Hematopoietic multipotent progenitor cell treated with erythropoietin and hydrocortisone succinate and interleukin-3 and kit ligand, for 17 days (in vitro differentiated cells): ENCODE data around the gene DDOST.
"Not testable (repeated sequence)": the region's sequence is repeated elsewhere in the genome, so short reads cannot be mapped to it uniquely, and the experiment has no call there.

Experiments used
- DNase-seq: peaks from one replicate; pipeline ENCODE4 v3.0.0-alpha.2; 2015; ENCODE audit warnings: low spot score

DDOST gene

DNA sequence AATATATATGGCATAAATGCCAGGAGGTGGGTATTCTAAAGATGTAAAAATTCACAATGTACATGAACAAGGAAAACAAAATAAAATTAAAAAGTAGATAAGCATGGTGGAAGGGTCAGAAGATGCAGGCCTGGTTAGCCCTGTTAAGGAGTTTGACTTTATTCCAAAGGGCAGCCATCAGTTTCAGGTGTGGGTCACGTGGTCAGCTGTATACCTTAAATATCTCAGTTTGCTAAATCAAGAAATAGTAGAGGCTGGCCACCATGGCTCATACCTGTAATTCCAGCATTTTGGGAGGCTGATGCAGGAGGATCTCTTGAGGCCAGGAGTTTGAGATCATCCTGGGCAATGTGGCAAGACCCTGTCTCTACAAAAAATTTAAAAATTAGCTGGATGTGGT is 36.5 kb downstream of the DDOST start:
- DNase-seq, result no peak

DNA sequence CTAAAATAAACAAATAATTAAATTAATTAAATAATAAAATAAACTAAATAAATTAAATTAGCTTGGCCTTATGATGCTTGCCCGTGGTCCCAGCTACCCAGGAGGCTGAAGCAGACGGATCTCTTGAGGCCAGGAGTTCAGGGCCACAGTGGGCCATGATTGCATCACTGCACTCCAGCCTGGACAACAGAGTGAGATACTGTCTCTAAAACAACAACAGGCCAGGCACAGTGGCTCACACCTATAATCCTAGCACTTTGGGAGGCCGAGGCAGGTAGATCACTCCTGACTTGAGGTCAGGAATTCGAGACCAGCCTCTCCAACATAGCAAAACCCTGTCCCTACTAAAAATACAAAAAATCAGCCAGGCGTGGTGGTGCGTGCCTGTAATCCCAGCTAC is 40.2 kb downstream of the DDOST start:
- no peak for DNase-seq

DNA sequence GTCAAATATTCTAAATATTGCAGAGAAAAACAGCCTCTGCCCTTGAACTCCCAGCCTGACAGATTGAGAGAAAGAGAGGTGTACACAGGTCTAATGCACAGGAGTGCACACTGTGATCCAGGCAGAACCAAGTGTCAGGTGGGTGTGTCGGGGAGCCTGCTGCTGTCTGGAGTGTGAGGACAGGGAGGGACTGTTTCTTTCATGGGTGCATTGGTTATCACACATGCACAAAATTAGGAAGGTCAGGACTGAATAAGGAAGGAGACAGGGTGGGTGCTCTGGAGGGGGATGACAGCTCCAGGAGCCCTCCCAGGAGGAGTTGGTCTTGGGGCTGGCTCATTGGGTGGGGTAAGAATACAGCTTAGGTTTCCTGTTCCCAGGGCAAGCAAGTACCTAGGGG is 41.2 kb downstream of the DDOST start:
- no peak for DNase-seq

DNA sequence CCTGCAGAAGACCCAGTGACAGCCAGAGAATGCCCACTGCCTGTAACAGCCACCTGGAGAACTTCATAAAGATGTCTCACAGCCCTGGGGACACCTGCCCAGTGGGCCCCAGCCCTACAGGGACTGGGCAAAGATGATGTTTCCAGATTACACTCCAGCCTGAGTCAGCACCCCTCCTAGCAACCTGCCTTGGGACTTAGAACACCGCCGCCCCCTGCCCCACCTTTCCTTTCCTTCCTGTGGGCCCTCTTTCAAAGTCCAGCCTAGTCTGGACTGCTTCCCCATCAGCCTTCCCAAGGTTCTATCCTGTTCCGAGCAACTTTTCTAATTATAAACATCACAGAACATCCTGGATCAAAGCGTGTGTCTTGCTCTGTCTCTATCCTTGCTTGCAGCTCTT is 42.6 kb downstream of the DDOST start:
- DNase-seq, result no peak

DNA sequence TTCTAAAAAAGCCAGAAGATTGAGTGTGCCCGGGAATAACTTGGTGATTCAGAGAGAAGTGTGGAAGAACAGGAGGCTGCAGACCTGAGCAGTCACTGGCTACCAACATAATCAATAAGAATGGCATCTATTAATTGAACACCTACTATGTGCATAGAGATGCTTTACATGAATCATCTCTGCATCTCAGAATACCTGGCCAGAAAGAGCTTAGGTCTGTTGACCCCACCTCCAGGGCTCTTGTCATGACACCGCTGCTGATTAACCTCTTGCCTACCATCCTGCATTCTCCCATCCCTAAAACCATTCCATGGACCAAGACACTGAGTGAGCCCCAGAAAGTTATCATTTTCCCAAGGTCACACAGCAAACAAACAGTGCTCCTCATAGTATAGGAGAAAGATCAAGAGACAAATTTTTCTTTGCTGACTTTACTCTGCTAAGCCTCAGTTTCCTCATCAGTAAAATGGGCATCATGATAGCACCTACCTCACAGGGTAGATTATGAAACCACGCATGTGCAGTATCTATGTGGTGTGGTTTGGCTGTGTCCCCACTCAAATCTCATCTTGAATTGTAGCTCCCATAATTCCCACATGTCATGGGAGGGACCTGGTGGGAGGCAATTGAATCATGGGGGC is 44.2 kb downstream of the DDOST start:
- no peak for DNase-seq

DNA sequence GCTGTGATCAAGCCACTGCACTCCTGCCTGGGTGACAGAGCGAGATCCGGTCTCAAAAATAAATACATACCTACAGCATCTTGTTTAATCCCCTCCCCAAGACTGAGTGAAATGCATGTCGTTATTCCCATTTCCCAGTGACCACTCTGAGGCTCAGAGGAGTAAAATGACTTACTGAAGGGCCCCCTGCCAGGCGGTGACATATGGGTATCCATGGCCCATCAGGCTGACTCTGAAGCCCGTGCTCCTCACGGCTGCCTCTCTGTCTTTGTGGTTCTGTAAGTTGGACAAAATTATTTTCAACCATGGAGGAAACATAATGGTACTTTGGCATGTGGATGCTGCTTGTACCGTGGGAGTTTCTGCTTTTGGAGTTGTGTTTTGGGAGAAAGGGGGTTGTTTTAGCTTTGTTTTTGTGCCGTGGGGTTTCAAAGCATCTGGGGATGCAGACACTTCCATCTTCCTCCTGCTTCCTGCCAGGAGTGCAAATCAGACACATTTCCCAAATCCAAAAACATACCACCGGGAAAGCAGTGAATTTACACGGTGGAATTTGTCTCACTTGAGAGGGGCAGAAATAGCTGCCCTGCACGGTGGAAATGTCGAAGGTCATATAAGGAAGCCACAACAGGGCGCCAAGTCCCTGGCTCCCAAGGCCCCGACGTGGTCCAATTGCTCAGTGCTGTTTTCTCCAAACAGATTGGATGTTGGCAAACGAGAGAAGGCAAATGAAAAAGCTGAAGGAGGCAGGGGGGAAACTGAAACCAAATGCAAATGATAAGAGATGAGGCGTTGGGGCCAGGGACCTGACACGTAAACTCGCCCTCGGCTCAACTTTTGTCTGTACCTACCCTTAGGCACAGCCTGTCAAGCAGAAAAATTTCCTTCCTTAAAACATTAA is 45.0 kb downstream of the DDOST start:
- no peak for DNase-seq

DNA sequence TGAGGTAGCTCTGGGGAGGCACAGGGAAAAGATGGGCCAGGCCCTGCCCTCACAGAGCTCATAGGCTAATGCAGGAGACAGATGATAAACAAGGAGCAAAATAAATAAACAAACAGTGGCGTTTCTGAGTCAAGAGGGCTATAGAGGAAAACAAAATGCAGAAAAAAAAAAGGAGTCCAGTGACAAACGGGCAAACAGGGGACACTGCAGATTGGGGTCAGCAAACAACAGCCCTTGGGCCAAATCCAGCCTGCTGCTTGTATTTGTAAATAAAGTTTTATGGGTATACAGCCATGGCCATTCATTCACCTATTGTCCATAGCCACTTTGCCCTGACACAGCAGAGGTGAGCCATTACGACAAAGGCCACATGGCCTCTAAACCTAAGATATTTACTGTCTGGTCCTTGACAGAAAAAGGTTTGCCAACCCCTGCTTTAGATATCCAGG is 47.0 kb downstream of the DDOST start:
- DNase-seq, result no peak

DNA sequence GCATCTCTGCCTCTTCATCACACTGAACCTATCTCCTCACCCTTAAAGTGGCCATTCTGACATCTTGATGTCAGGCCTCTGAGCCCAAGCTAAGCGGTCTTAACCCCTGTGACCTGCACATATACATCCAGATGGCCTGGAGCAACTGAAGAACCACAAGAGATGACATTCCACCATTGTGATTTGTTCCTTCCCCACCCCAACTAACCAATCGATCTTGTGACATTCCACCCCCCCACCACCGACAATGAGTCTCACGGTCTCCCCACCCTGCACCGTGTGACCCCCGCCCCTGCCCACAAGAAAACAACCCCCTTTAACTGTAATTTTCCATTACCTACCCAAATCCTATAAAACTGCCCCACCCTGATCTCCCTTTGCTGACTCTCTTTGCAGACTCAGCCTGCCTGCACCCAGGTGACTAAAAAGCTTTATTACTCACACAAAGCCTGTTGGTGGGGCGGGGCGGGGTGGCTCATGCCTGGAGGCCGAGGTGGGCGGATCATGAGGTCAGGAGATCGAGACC is 48.9 kb downstream of the DDOST start:
- DNase-seq, result no peak

DNA sequence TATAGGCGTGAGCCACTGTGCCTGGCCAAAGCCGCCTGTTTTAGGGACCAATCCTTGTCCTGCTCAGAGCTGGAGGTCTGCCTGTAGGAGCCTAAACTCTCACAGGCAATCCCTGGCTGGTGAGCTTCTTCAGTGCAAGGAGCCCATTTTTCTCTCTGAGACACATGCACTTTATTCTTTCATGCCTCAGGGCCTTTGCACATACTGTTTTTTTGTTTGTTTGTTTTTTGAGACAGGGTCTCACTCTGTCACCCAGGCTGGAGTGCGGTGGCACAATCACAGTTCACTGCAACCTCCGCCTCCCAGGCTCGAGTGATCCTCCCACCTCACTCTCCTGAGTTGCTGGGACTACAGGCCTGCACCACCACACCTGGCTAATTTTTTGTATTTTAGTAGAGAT is 49.5 kb downstream of the DDOST start:
- no peak for DNase-seq

DNA sequence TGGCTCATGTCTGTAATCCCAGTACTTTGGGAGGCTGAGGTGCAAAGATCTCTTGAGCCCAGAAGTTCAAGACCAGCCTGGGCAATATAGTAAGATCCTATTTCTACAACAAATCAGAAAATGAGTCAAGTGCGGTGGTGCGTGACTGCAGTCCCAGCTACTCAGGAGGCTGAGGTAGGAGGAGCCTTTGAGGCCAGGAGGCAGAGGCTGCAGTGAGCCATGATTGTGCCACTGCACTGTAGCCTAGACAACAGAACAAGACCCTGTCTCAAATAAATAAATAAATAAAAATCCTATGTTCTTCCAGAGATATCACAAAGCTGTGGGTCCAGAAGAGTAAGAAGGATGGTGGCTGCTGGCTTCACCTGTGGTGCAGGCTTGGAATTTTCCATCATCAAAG is 50.2 kb downstream of the DDOST start:
- no peak for DNase-seq

DNA sequence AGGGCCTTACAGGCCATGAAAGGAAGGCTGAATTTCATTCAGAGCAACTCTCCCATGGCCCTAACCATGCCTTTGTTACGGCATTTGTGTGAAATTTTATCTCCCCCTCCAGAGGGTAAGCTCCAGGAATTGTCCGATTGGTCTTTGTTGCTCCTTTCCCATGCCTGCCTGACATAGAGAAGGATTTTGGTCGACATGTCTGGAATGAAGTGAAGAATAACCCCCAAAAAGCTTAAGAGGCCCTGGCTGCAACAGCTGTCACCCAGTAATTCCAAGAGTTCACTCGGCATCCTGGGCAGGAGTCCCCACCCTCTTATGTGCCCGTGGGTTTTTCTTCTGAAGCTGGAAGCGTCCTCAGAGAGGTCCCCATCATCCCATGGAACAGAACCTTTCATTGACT is 51.6 kb downstream of the DDOST start:
- no peak for DNase-seq

DNA sequence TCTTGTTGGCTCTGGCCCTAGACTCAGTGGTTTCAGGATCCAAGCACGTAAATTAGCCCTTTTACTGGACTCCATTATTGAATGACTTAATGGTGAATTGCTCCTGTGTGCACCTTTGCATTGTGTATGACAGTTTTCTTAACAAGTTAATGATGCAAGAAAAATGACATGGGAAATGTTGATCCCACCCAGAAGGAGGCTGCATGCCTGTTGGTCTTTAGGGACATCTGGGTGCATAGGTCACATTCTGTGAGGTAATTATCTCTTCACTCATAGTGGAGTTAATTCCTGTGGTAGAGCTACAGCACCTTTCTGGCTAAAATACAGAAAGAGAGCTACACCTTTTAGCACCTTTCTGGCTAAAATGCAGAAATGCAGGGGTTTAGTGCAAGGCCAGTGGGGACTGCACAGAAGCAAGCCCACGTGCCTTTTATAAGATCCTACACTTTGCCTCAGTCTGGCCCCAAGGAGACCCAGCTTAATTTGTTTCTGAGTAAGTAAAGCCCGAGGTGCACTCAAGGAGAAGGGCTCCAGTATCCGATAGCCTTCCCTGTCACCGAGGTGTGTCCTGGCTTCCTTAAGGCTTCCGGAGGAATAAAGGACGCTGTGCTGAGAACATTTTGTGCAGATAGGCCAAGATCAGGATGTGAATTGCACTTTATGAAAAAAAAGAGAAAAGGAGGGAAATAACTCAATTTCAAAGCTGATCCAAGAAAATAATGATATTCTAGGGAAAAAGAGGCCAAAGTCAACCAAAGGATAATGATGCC is 54.2 kb downstream of the DDOST start:
- DNase-seq, result not testable (repeated sequence)

DNA sequence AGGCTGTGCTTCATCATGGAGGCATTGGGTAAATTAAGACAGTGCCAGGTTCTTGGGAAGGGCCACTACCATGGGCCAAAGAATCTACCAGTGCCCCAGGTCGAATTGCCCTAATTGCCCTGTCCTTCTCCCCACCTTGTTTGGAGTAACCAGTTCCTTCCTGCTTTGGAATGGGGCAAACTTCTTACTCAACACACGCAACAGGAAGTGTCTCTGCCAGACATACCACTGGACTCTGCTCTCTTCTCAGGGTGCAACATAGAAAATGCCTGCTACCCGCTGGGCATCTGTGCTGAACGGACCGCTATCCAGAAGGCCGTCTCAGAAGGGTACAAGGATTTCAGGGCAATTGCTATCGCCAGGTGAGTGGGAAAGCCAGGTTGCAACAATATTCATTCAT is 56.5 kb downstream of the DDOST start:
- DNase-seq, result no peak

DNA sequence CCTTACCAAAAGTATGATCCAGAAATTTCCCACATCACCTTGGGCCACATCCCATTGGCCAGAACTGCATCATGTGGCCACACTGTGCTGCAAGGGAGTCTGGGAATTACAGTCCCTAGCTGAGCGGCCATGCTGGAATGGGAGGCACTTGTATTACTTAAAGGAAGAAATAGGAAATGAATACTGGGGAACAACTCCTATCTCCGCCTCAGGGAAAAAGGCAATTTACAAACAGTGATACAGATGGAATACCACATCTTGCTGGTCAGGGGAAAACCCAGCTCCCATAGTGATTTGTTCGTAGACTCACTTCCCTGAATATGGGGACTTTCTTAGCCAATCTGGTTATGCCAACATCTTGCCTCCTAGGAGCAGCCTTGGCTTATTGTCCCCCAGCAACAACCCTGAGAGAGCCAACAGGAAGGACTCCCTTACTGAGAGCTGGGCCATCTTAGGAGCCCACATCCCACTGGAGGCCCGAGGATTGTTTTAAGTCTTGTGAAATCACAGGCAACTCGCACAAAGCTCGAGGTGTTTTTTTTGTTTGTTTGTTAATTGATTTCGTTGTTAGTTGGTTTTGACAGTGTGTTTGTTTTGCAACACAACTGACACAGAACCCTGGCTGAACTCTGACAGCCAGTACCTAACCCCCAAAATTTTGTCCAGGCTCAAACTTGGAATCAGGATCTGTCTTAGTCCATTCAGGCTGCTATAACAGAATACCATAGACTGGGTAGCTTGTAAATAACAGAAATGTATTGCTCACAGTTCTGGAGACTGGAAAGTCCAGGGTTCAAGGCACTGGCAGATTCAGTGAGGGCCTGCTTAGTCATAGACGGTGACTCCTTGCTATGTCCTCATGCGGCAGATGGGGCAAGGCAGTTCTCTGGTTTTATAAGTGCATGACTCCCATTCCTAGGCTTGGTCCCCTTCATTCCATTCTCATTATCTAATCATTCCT is 57.4 kb downstream of the DDOST start:
- no peak for DNase-seq

DNA sequence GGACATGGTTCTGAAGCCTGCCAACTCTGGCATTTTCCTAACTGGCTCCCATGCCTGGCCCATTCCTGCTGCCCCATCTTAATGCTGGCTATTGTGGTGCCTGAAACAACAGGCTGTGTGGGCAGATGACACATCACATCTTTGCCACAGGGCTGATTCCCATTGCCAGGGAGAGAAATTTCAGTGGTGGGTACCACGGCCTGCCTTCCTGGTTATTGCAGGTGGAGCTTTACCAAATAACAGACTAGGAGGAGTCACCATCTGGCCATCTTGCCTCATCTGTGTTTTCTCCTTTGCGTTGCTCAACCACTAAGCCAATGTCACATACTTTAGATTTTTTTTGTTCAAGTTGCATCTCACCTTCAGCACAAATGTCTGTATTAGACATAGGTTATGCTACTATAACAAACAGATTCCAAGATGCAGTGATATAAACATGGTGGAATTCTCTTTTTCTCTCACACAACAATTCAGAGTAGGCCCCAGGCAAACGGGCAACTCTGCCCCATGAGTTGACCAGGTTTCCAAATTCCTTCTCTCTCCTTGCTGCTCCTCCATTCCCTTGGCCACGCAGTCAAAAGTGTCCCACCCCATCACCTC is 58.2 kb downstream of the DDOST start:
- no peak for DNase-seq
